ENCODE data around the gene DGKG.

GRCh38 chr3:186299327-186299726, 62.7 kb downstream of the DGKG start:
- TF ChIP-seq CTCF (IDR thresholded peaks at IDR 0.05; ENCODE audit: low read depth, low read length, poor library complexity, severe bottlenecking) (no peak), EZH2phosphoT487 (IDR thresholded peaks at IDR 0.05; ENCODE audit: borderline replicate concordance, low read length) (no peak)
